Activated T-helper 17 cell treated with anti-CD3 and anti-CD28 coated beads, Interleukin-2, amount 50 U/mL, for 72 hours (primary cell): ENCODE measurements around the gene TMEM131. TPM values are rescaled to one million over a fixed set of nuclear protein-coding genes. Genes with fewer than 3 reads are reported as not detected.

ENCODE experiments used
- total RNA-seq, 2 donors: library from RNA; stranded (reverse); gene quantifications; one replicate each; pipeline ENCODE4 v1.2.3, GENCODE V29; 2022

TMEM131 gene
- total RNA-seq, 2 donors from 2014 or later = 32.0 to 36.4 TPM

Other genes with a start within 250 kb of the TMEM131 start
- not detected for gene VWA3B, start 91.2 kb upstream of the TMEM131 start, total RNA-seq